Motor neuron (in vitro differentiated cells): ENCODE results near the gene AEBP2. TPM values are rescaled to one million over a fixed set of nuclear protein-coding genes. Genes with fewer than 3 reads are reported as not detected.

Experiments used
- ATAC-seq, 8 experiments: fragments of 200-7000 bp; cut with Tn5 transposase; replicated peaks in 6 of 8; 2 replicates each; pipeline ENCODE4 v1.8.0; 2021; ENCODE audit warnings: mild to moderate bottlenecking in 8 of 8, moderate library complexity in 8 of 8
- H3K27ac ChIP-seq, 2 donors: fragments of 250-450 bp; sonication (Bioruptor Pico); 2 replicates each; pipeline ENCODE4 v1.9.0; 2021; ENCODE audit warnings: antibody characterized with exemption in 2 of 2, mild to moderate bottlenecking in 2 of 2, moderate library complexity in 1 of 2
- H3K4me1 ChIP-seq, 2 donors: fragments of 250-450 bp; sonication (Bioruptor Pico); replicated peaks in 1 of 2; 2 replicates each; pipeline ENCODE4 v1.6.1; 2021; ENCODE audit warnings: antibody characterized with exemption in 2 of 2, mild to moderate bottlenecking in 2 of 2, moderate library complexity in 1 of 2
- H3K4me3 ChIP-seq, 5 donors: fragments of 250-450 bp; sonication (Bioruptor Pico); 2 replicates each; pipeline ENCODE4 v1.9.0; 2021; ENCODE audit warnings: antibody characterized with exemption in 5 of 5, mild to moderate bottlenecking in 5 of 5, moderate library complexity in 4 of 5
- WGBS, 10 experiments: fragments of 450-650 bp; shearing (Covaris generic); methylation state at CpG; one replicate each; pipeline ENCODE4 v1.0.0; 2022; 5-methylcytosine and 5-hydroxymethylcytosine counted together
- in situ Hi-C, 9 experiments: fragments of 400-800 bp; cut with MboI; loops; one replicate each; pipeline ENCODE4 v1.15.0; 2021; ENCODE audit warnings: low sequenced_read_pairs in 9 of 9, low pct_unique_long_range_greater_than_20kb in 2 of 9; ENCODE audit not compliant: unreplicated experiment in 9 of 9
- total RNA-seq, 8 experiments: library from RNA; unstranded; fragments of 300-600 nt; gene quantifications; 2 replicates each; pipeline versions ENCODE4 v1.2.3 to v1.2.4, GENCODE V29; 2022

The AEBP2 gene
- total RNA-seq, 8 experiments from 2014 or later = 15.8 to 63.5 (median 26.0) TPM

- peak in 5 of 8 experiments; percentile 52 to 98 (median 86) for ATAC-seq
- H3K4me3 ChIP-seq = no peak overlapping the region
- 46 to 90% (median 80%) methylated on average over 1 to 5 of the region's 5 CpGs for WGBS, 10 experiments
- in situ Hi-C loops = no loop called here
- H3K4me1 ChIP-seq = no peaks in the 10 kb centered on the region
- peak overlapping the region in 1 of 2 donors; percentile 12 for H3K27ac ChIP-seq
These were observed 7.6 kb upstream of the AEBP2 start for GRCh38 chr12:19431407-19432308.

- H3K27ac ChIP-seq = peak overlapping the region in 1 of 2 donors; percentile 12
- 80 to 100% (median 92%) methylated on average over 1 to 8 of the region's 9 CpGs; no CpG with 5 or more reads in 1 of the 10 experiments for WGBS, 10 experiments
- no peaks in the 10 kb centered on the region for H3K4me1 ChIP-seq
- no peak overlapping the region for H3K4me3 ChIP-seq
- in situ Hi-C loops = no loop called here
- ATAC-seq = no peak
These were observed 6.8 kb upstream of the AEBP2 start for GRCh38 chr12:19432309-19433170.

GRCh38 chr12:19434538-19434937 is 4.8 kb upstream of the AEBP2 start:
- in situ Hi-C loops = no loop called here
- peaks cover 0 to 3% of the 10 kb centered on the region in 2 donors for H3K4me1 ChIP-seq
- H3K27ac ChIP-seq = no peak overlapping the region
- no peak overlapping the region for H3K4me3 ChIP-seq
- ATAC-seq = no peak
- 25 to 96% (median 79%) methylated on average over 1 to 3 of the region's 3 CpGs for WGBS, 10 experiments

- WGBS, 10 experiments = 44 to 100% (median 95%) methylated on average over 1 to 10 of the region's 10 CpGs
- in situ Hi-C loops = no loop called here
- ATAC-seq = no peak
- H3K4me3 ChIP-seq = no peak overlapping the region
- no peak overlapping the region for H3K27ac ChIP-seq
- H3K4me1 ChIP-seq = peaks cover 0 to 3% of the 10 kb centered on the region in 2 donors
These were observed 3.3 kb upstream of the AEBP2 start for GRCh38 chr12:19435831-19436497.

- WGBS, 10 experiments = 45 to 100% (median 86%) methylated on average over 1 to 2 of the region's 2 CpGs; no CpG with 5 or more reads in 3 of the 10 experiments
- Histone ChIP-seq H3K4me3 (no peak overlapping the region), H3K27ac (no peak overlapping the region), H3K4me1 (peaks cover under 1 to 5% of the 10 kb centered on the region in 2 donors)
- no peak for ATAC-seq
- in situ Hi-C loops = no loop called here
These were observed 2.4 kb upstream of the AEBP2 start for GRCh38 chr12:19436931-19437330.

GRCh38 chr12:19437996-19438395 is 1.3 kb upstream of the AEBP2 start:
- Histone ChIP-seq H3K4me1 (peaks cover 3 to 10% of the 10 kb centered on the region in 2 donors), H3K4me3 (no peak overlapping the region), H3K27ac (no peak overlapping the region)
- in situ Hi-C loops = no loop called here
- no peak for ATAC-seq
- WGBS, 10 experiments = 0 to 88% (median 53%) methylated on average over 1 to 3 of the region's 3 CpGs

GRCh38 chr12:19440019-19440858 is 947 bp downstream of the AEBP2 start:
- 0% methylated on average over 1 to 5 of the region's 71 CpGs; no CpG with 5 or more reads in 3 of the 10 experiments for WGBS, 10 experiments
- Histone ChIP-seq H3K4me1 (peaks cover 3 to 15% of the 10 kb centered on the region in 2 donors), H3K27ac (peak overlapping the region; percentile 89 to 91), H3K4me3 (peak overlapping the region; percentile 65 to 96 (median 86))
- in situ Hi-C loops = no loop called here
- peak; percentile 31 to 44 (median 40) for ATAC-seq

GRCh38 chr12:19440916-19441315 is 1.6 kb downstream of the AEBP2 start:
- in situ Hi-C loops = no loop called here
- 0 to 6% (median 0%) methylated on average over 1 to 8 of the region's 8 CpGs for WGBS, 10 experiments
- no peak for ATAC-seq
- Histone ChIP-seq H3K27ac (no peak overlapping the region), H3K4me3 (peak overlapping the region; percentile 65 to 96 (median 86)), H3K4me1 (peaks cover 3 to 15% of the 10 kb centered on the region in 2 donors)

- in situ Hi-C loops = no loop called here
- 80 to 100% (median 99%) methylated on average over 1 to 4 of the region's 4 CpGs for WGBS, 10 experiments
- Histone ChIP-seq H3K27ac (no peak overlapping the region), H3K4me3 (no peak overlapping the region), H3K4me1 (peaks cover 3 to 15% of the 10 kb centered on the region in 2 donors)
- no peak for ATAC-seq
These were observed 4.3 kb downstream of the AEBP2 start for GRCh38 chr12:19443585-19443984.

GRCh38 chr12:19444097-19444496 is 4.8 kb downstream of the AEBP2 start:
- H3K27ac ChIP-seq = no peak overlapping the region
- H3K4me1 ChIP-seq = peaks cover 3 to 12% of the 10 kb centered on the region in 2 donors
- 0 to 87% (median 75%) methylated on average over 2 to 3 of the region's 3 CpGs for WGBS, 10 experiments

GRCh38 chr12:19447386-19447785 is 8.1 kb downstream of the AEBP2 start:
- Histone ChIP-seq H3K27ac (no peak overlapping the region), H3K4me1 (peaks cover 0 to 5% of the 10 kb centered on the region in 2 donors), H3K4me3 (no peak overlapping the region)
- in situ Hi-C loops = no loop called here
- 83 to 100% (median 94%) methylated on average over 2 to 8 of the region's 8 CpGs for WGBS, 10 experiments
- ATAC-seq = no peak

More at GRCh38 chr12:19444097-19444496, 4.8 kb downstream of the AEBP2 start:
- no peak for ATAC-seq
- H3K4me3 ChIP-seq = no peak overlapping the region
- in situ Hi-C loops = no loop called here

- ATAC-seq = no peak
- no peak overlapping the region for H3K4me3 ChIP-seq
- no peaks in the 10 kb centered on the region for H3K4me1 ChIP-seq
- in situ Hi-C loops = no loop called here
- 69 to 100% (median 87%) methylated on average over 1 to 4 of the region's 4 CpGs for WGBS, 10 experiments
- H3K27ac ChIP-seq = no peak overlapping the region
These were observed 10.5 kb downstream of the AEBP2 start for GRCh38 chr12:19449814-19450213.
